ENCODE measurements around the gene FAM83C.

- TF ChIP-seq EZH2 (IDR thresholded peaks at IDR 0.05; ENCODE audit: low read length, missing control alignments) (no peak), CTCF (conservative IDR thresholded peaks at IDR 0.05 in 1 of 2, IDR thresholded peaks at IDR 0.05 in 1 of 2; ENCODE audit: low read depth in 1 of 2, low read length in 2 of 2) (no peak)
These were observed 1.3 kb downstream of the FAM83C start for GRCh38 chr20:35290887-35291417.

All from fibroblast of lung (primary cell).